Prostate gland (tissue), 2 donors: ENCODE results near the gene WHRN. TPM values are rescaled to one million over a fixed set of nuclear protein-coding genes. Genes with fewer than 3 reads are reported as not detected.
A peak's percentile ranks its signal among the peaks of the same experiment; 100 is the strongest.

Source experiments
- DNase-seq: peaks from one replicate; pipeline ENCODE4 v3.0.0-alpha.2; 2019; ENCODE audit warnings: low spot score
- H3K27ac ChIP-seq, 2 donors: fragments of 200-600 bp; sonication (generic); 2 replicates each; pipeline ENCODE4 v1.5.1; 2017 to 2019
- H3K27me3 ChIP-seq: fragments of 200-600 bp; sonication (generic); replicated peaks from 2 replicates; pipeline ENCODE4 v1.5.1; 2019; ENCODE audit not compliant: insufficient read depth
- H3K36me3 ChIP-seq, 2 donors: fragments of 200-600 bp; sonication (generic); 1 replicate in 1 of 2; 2 replicates in 1 of 2; pipeline versions ENCODE4 v1.5.1 to v1.8.1; 2017 to 2019
- H3K4me1 ChIP-seq: fragments of 200-600 bp; sonication (generic); replicated peaks from 2 replicates; pipeline ENCODE4 v1.5.1; 2019
- H3K4me3 ChIP-seq, 2 donors: fragments of 200-600 bp; sonication (generic); 2 replicates each; pipeline ENCODE4 v1.5.1; 2017 to 2019
- H3K9me3 ChIP-seq: fragments of 200-600 bp; sonication (generic); 2 replicates; pipeline ENCODE4 v1.5.1; 2017
- CTCF ChIP-seq, 4 experiments: fragments of 200-600 bp in 2 of 4; fragments of 450-650 bp in 2 of 4; sonication (generic) in 2 of 4; IDR thresholded peaks; 1 replicate in 3 of 4; 2 replicates in 1 of 4; pipeline ENCODE4 v1.5.1; 2016 to 2019; ENCODE audit warnings: antibody characterized with exemption in 4 of 4, mild to moderate bottlenecking in 2 of 4, moderate library complexity in 2 of 4
- POLR2A ChIP-seq: fragments of 450-650 bp; IDR thresholded peaks from one replicate; pipeline ENCODE4 v1.6.1; 2016; ENCODE audit warnings: antibody characterized with exemption, mild to moderate bottlenecking
- POLR2AphosphoS5 ChIP-seq: sonication (generic); formaldehyde crosslinking; IDR thresholded peaks from one replicate; pipeline ENCODE4 v1.6.1; 2017; ENCODE audit warnings: antibody characterized with exemption
- WGBS: methylation state at CpG from one replicate; pipeline ENCODE4 v1.1.5; 2018; 5-methylcytosine and 5-hydroxymethylcytosine counted together
- intact Hi-C: fragments of 100-400 bp; cut with DNase I; formaldehyde crosslinking; loops from one replicate; pipeline ENCODE4 v1.14.2; 2022
- total RNA-seq, 2 donors: library from RNA; depleted of rRNA; stranded (reverse); fragments of >200 nt; gene quantifications; one replicate each; pipeline ENCODE4 v1.1.0, GENCODE V29; 2016

The WHRN gene
- total RNA-seq, 2 donors from 2014 or later: 13.8 to 102 TPM

GRCh38 chr9:114549697-114550330 lies 44.5 kb upstream of the WHRN start:
- no peak for DNase-seq
- H3K27me3 ChIP-seq: no peaks in the 10 kb centered on the region
- H3K36me3 ChIP-seq: no peaks in the 10 kb centered on the region
- TF ChIP-seq POLR2AphosphoS5: no peak
- no peak for TF ChIP-seq POLR2A
- TF ChIP-seq CTCF (IDR thresholded peaks at IDR 0.05): no peak
- H3K4me3 ChIP-seq: no peak overlapping the region
- H3K4me1 ChIP-seq: no peaks in the 10 kb centered on the region
- no peaks in the 10 kb centered on the region for H3K9me3 ChIP-seq
- intact Hi-C loops: no loop called here
- 74% methylated on average over 9 of the region's 9 CpGs for WGBS
- no peak overlapping the region for H3K27ac ChIP-seq

GRCh38 chr9:114546851-114547250 lies 41.6 kb upstream of the WHRN start:
- no peak overlapping the region for H3K4me3 ChIP-seq
- intact Hi-C loops: no loop called here
- H3K27ac ChIP-seq: no peak overlapping the region
- H3K27me3 ChIP-seq: no peaks in the 10 kb centered on the region
- H3K9me3 ChIP-seq: no peaks in the 10 kb centered on the region
- H3K4me1 ChIP-seq: no peaks in the 10 kb centered on the region
- TF ChIP-seq POLR2AphosphoS5: no peak
- TF ChIP-seq POLR2A: no peak
- H3K36me3 ChIP-seq: no peaks in the 10 kb centered on the region
- DNase-seq: no peak

- TF ChIP-seq POLR2AphosphoS5 (no peak), CTCF (IDR thresholded peaks at IDR 0.05) (no peak), POLR2A (no peak)
- DNase-seq: no peak
- Histone ChIP-seq H3K4me3 (no peak overlapping the region), H3K27ac (no peak overlapping the region), H3K27me3 (no peaks in the 10 kb centered on the region), H3K9me3 (no peaks in the 10 kb centered on the region), H3K4me1 (no peaks in the 10 kb centered on the region), H3K36me3 (no peaks in the 10 kb centered on the region)
- intact Hi-C loops: no loop called here
- WGBS: 19% methylated on average over 5 of the region's 5 CpGs
Observed at GRCh38 chr9:114545055-114545454, 39.8 kb upstream of the WHRN start.

- intact Hi-C loops: no loop called here
- Histone ChIP-seq H3K27ac (peak overlapping the region in 1 of 2 donors; percentile 13), H3K27me3 (no peaks in the 10 kb centered on the region), H3K4me3 (no peak overlapping the region), H3K9me3 (no peaks in the 10 kb centered on the region), H3K4me1 (no peaks in the 10 kb centered on the region), H3K36me3 (no peaks in the 10 kb centered on the region)
- no peak for DNase-seq
- TF ChIP-seq CTCF (IDR thresholded peaks at IDR 0.05) (no peak), POLR2A (no peak), POLR2AphosphoS5 (no peak)
- WGBS: 61% methylated on average over 9 of the region's 9 CpGs
Observed at GRCh38 chr9:114539701-114540380, 34.6 kb upstream of the WHRN start.

- no peaks in the 10 kb centered on the region for H3K4me1 ChIP-seq
- 41% methylated on average over 5 of the region's 5 CpGs for WGBS
- no peak for TF ChIP-seq POLR2A
- peak; percentile 61 for TF ChIP-seq POLR2AphosphoS5
- TF ChIP-seq CTCF (IDR thresholded peaks at IDR 0.05): peak in 3 of 4 experiments; percentile 37 to 51 (median 46)
- no peak overlapping the region for H3K27ac ChIP-seq
- no peaks in the 10 kb centered on the region for H3K36me3 ChIP-seq
- intact Hi-C loops: no loop called here
- H3K4me3 ChIP-seq: no peak overlapping the region
- H3K27me3 ChIP-seq: no peaks in the 10 kb centered on the region
- peak; percentile 53 for DNase-seq
- no peaks in the 10 kb centered on the region for H3K9me3 ChIP-seq
Observed at GRCh38 chr9:114538241-114538640, 33.0 kb upstream of the WHRN start.
